ENCODE results near the gene PSMG4.
"Not testable (repeated sequence)": the region's sequence is repeated elsewhere in the genome, so short reads cannot be mapped to it uniquely, and the experiment has no call there.

The PSMG4 gene

DNA sequence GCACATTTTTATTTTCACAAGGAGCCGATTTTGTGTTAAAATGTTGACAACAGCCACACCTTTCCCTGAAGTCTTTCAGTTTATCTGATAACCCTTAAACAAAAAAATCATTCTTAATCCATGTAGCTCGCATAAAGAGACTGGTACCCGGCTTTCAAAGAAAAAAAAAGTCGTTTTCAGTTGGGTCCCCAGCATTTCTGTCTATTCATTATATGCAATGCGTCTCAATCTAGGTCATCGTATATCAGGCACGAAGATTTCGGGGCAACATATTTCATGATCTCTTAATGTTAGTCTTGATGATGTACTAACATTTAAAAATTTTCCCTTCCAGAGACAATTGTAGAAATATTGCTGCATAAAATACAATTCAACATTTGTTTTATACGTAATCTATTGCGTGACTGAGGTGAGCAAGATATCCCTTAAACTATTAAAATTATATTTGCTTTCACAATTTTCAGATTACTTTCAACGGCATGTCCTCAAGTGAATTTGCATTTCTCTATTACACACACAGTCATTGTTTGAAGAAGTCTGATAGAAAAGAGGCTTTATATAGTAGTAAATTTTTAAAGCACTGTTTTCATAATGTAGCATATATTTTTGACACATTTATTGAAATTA is 28.4 kb upstream of the PSMG4 start:
- DNase-seq (ENCODE audit: low read depth) = no peak

DNA sequence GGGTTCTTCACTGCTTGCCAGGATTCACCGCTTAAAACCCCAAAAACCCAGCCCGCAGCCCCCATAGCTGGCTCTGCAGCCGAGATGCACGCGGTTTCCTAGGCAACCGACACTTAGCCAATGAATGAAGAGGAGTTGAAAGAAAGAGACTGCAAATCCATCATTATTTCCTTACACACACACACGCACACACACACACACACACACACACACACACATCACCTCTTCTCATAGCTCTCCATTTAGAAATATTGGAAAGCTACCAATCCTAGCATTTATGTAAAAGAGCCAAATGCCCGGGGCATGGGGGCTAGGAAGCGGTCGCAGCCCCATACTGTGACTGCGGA is 27.9 kb upstream of the PSMG4 start:
- DNase-seq (ENCODE audit: low read depth) = no peak

DNA sequence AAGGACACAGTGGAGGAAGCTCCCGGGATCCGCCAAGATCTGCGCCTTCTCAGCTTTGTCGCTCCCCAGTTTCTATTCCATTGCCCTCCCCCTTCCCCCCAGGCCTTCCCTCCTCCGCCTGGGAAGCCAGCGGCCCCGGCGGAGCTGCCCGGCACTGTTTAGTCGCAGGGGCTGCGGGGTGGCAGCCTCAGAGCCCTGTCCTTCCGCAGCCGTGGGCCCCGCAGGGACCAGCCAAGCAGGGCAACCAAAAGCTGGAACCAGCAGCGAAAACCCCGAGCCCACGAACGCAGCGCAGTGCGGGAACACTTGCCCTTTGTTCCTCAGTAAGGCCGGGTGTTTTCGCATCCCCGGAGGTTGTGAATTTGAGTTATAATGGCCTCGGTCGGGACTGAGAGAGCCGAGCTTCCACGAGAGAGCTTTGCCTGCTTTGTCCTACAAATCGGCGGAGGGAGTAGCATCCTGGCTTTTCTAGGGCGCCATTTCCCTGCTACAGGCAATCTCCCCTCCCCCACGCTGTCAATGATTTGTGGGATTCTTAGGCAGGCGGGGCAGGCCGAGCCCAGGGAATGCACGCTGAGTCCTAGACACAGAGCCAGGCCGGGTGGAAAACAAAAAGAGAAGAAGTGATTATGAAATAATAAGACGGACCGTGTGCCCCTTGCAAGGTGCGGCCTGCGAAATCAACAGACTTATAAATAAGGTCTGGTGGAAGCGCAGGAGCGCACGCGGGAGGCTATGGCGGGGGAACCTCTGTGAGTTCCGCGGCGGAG is 27.3 kb upstream of the PSMG4 start:
- no peak for DNase-seq (ENCODE audit: low read depth)

DNA sequence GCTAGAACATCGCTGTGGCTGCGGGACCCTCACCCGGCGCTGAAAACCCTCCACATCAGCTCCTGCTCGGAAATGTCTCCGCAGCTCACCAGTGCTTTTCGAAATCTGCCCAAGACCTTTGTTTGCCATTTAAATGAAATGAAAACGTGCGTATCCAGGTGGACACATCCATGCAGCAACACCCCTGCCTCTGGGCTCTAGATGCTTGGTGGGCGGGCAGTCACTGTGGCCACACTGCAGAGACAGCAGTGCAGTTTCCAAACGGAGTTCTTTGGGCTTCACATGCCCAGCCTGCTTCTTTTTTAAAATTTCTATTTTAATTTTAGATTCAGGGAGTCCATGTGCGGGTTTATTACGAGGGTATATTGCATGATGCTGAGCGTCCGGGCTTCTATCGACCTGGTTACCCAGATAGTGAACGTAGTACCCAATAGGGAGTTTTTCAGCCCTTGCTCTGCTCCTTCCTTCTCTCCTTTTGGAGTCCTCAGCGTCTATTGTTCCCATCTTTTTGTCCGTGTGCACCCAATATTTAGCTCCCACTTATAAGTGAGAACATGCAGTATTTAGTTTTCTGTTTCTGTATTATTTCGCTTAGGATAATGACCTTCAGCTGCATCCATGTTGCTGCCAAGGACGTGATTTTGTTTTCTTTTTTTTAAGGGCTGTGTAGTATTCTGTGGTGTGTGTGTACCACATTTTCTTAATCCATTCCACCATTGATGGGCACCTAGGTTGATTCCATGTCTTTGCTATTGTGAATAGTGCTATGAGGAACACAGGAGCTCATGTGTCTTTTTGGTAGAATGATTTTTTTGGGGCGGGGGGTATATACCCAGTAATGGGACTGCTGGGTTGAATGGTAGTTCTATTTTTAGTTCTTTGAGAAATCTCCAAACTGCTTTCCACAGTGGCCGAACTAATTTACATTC is 26.5 kb upstream of the PSMG4 start:
- DNase-seq (ENCODE audit: low read depth) = no peak

DNA sequence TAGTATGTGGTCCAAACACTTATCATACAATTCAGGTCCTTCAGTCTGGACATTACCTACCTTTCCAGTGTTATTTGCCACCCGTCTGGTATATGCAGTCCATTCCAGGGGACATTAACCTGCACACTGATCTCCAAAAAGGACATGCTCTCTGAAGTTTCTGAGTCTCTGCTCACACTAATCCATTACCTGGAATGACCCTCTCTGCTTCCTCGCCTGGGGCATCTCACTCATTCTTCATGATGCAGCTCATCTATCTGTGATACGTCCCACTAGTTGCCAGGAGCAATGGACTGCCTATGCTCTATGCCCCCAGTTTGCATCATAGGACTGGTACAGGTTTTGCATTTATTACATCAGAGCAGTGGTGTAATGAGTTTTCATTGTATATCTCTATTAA is 25.4 kb upstream of the PSMG4 start:
- DNase-seq (ENCODE audit: low read depth) = no peak

DNA sequence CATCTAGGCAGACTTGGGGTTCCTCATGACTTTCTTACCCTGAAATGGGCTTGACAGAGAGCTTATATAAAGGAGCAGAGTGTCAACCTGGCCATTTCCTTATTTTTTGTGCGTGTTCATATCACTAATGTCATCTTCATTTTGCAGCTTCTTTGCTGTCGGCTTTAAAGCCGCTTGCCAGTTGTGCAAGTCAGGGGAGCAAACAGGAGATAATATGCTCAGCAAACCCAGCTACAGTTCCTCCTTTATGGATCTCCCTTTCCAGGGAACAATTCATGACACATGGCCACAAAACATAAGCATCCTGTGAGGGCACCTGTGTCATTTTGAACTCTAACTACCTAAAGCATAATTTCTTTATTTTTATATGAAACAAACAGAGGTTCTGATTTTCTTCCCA is 24.8 kb upstream of the PSMG4 start:
- no peak for DNase-seq (ENCODE audit: low read depth)

DNA sequence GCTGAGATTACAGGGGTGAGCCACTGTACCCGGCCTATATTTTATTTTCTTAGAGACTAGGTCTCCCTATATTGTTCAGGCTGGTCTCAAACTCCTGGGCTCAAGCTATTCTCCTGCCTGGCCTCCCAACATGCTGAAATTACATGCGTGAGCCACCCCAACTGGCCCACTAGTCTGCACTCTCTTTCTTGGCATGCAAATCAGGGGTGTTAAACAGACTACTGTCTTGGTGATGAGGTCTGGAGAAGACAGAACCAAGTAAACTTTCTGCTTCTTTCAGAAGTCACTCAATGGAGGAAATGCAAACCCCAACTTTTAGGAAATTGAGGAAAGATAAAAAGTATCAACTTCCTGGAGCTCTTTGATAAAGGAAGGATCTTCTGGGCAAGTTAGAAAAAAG is 23.3 kb upstream of the PSMG4 start:
- DNase-seq (ENCODE audit: low read depth) = no peak

DNA sequence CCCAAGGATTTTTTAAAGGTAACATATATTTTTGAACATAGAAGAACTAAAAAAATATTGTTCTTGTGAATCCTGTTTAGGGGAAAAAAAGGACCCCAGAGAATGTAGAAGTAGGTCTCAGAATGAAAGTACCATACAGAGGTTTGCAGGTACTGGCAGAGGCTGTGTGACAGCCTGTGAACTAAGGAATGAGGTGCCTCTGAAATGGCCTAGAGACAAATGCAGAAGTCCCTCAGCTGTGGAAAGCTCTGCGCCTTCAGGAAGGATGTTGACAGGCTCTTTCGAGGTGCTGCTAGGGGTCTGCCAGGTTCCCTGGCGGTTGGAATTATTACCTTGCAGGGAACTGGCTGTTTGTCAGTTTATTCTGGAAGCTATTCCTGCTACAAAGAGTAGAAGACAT is 22.7 kb upstream of the PSMG4 start:
- no peak for DNase-seq (ENCODE audit: low read depth)

DNA sequence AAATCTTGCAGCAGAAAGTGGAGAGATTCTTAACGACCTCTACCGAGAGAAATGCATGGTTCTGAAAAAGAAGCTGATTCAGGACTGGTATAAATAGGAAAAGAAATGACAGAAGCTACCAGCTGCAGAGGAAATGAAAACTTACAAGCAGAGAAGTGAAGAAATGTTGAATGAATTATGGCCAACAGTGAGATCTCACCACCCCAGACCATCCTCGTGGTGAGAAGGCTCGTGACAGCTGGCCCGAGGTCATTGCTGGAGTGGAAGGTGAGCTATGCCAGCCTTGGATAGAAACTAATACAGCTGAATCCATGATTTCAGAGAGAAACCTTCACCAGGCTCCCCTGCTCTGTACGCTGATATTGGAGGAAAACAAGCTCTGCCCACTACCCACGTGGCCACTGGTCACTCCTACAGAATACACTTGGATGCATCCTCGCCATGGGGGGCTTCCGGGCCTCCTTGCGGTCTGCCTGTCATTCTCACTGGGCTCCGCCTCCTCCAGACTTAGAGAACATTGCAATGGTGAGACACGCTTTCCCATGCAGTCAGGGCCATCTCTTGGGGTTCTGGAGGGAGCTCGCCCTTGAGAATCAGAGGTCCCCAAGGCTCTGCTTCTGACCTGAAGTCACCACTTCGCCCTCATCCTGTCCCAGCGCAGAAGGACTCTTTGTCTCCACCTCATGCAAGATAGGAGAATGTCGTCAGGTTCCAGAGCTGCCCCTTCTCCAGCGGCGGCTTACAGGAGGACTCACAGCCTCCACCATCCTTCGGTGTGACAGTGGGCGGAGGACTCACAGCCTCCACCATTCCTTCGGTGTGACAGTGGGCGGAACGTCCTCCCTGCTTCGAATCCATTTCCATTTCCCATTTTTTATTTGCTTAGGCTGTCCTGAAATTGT is 20.7 kb upstream of the PSMG4 start:
- no peak for DNase-seq (ENCODE audit: low read depth)

DNA sequence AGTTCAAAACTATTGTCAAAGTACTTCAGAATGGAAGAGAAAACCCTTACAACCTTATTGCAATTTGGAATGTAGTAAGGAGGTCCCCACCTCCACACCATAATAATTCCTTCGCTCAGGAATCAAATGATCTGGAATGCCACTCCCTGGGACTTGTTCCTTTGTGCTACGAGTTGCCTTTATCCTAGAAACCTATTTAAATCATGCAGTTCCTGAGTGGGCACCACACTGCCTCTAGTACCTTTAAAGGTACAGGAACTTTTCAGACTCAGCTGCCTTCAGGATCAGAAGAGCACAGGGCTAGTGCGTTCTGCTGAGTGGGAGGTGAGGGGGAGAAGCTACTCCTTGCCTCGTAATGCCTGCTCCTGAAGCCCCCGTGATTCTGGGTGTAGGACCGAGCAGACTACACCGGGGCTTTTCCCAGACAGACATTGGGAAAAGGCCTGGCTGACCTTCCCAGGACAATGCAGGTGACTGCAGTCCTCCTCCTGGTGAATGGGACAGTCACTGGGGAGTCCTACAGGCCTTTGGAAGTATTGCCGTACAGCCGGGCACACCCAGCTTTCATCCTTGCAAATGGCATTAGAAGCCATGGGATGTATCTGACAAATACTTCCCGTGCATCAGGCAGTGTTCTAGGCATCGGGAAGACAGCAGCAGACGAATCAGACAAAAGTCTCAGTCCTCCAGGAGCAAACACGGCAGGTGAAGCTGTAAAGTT is 19.5 kb upstream of the PSMG4 start:
- DNase-seq (ENCODE audit: low read depth) = no peak

DNA sequence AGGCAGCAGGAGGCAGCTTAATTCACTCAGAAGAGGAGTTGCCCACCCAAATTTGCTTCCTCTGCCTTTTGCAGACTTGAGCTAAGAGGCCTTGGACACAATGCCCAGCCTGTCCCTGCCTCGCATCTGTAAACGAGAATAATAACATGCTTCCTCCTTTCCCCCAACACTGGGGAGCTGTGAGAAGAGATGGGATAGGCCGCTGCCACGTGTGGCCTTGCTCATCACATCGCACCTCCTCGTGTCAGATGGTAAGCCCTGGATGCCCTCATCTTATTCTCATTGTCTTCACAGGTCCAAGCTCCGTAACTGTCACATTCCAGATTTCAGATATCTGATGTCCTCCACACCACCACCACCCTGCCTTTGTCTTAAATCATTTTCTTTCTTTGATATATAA is 18.2 kb upstream of the PSMG4 start:
- DNase-seq (ENCODE audit: low read depth) = no peak

DNA sequence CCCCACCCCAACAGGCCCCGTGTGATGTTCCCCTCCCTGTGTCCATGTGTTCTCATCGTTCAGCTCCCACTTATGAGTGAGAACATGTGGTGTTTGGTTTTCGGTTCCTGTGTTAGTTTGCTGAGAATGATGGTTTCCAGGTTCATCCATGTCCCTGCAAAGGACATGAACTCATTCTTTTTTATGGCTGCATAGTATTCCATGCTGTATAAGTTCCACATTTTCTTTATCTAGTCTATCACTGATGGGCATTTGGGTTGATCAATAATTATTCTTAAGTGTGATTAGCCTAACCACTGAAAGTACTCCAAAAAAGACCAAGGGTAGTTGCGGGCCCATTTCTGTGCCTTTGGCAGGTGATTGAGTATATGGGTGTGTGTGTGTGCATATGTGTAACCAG is 17.0 kb upstream of the PSMG4 start:
- not testable (repeated sequence) for DNase-seq (ENCODE audit: low read depth)

DNA sequence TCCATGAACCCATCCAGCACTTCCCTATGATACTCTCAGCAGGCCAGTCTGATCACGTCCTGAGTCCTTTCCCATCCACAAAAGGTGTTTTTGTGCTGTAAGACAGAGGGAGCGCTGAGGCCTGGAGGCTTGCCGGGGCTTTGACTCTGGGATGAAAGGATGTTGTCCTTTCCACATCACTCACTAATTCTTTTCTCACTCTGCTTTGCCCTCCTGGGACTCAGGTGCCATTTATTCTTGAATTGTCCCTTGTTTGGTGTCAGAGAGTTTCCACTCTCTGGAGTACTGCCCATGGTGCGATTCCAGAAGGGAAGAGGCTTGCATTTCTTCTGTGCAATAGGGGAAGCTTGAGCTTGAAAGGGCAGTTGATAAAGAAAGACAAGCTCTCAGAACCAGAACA is 16.0 kb upstream of the PSMG4 start:
- no peak for DNase-seq (ENCODE audit: low read depth)

DNA sequence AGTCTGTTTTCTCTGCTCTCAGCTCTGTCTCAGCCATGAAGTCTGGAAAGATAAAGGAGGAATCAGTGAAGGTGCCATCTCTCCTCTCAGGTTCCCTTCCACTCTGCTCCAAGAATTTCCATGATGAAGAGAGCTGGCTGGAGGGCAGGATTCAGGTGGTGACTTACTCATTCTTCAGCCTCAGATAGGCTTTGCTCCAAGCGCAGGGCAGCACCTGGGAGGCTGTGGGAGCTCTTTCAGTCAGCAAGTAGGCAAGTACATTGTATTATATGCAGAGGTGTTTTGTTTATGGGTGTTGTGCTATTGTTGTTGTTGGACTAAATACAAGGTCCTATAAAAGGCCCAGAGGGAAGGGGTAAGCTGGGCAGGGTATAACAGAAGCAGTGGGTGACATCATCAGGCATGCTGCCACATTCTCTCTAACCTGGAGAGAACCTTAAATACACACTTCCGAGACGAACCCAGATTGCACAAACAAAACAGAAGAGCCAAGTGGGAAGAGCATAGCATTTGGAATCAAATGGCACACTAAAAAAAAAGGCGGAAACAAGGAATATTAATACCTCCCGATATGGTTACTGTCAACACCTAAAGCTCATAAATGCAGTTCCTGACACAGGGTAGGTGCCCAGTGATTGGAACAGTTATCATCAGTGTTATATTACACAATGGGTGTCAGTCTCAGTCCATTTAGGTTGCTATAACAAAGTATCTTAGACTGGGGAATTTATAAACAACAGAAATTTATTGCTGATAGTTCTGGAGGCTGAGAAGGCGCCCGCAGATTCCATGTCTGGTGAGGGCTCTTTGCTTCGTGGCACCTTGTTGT is 14.5 kb upstream of the PSMG4 start:
- DNase-seq (ENCODE audit: low read depth) = no peak

DNA sequence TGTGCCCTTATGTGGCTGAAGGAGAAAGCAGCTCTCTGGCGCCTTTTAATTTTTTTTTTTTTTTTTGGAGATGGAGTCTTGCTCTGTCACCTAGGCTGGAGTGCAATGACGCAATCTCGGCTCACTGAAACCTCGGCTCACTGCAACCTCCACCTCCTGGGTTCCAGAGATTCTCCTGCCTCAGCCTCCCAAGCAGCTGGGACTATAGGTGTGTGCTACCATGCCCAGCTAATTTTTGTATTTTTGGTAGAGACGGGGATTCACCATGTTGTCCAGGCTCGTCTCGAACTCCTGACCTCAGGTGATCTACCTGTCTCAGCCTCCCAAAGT is 13.9 kb upstream of the PSMG4 start:
- not testable (repeated sequence) for DNase-seq (ENCODE audit: low read depth)

DNA sequence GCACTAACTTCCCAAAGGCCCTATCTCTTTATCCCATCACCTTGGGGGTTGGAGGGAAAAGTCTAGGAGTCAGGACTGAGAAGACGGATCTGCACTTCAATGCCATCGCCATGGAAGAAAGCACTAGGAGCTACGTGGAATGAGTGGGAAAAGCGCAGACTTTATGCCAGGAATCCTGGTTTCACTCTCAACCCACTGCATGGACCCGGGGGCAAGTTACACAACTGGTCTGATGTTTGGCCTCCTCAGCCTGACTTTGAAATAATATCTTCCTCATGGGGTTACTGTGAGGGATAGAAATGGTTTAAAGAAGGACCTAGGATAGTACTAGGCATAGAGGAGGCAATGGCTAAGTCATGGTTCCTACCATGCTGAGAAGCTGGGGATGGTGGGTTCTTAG is 13.5 kb upstream of the PSMG4 start:
- DNase-seq (ENCODE audit: low read depth) = no peak

DNA sequence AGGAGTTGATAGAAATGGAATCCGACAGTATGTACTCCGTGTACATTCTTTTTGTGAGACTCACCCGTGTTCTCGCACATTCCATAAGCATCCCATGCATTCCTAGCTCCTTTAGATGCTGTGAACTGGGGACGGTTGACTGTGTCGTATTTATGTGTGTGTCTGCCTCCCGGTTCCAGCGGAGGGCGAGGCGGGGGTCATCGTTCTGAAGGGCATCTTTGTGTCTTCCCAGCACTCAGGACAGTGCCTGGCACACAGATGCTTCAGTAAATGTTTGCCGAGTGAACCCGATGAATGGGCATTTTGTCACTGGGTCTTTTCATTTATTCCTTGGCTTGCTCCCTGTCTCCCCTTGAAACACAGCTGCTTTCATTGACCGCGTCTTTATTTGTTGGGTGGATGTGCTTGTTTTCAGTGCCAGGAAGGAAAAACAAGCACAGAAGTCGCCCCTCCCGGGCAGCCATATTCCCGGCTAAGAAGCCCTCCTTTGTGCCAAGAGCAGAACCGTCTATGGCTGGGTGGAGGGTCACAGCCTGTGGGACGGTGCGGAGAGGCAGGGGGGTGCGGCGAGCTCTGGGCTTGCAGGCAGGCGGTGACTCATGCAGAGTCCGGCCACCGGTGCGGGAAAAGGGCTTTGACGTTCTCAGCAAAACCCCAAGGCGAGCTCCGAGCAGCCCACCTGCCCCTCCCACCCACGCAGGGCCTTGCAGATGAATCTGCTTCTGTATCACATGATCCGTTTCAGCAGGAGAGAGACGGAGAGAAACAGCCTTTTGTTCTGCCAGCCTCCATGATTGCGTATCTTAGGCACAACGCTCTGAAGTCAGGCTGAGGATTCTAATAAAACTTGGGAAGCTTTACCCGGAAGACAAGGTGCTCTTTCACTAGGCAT is 11.2 kb upstream of the PSMG4 start:
- DNase-seq (ENCODE audit: low read depth) = no peak

DNA sequence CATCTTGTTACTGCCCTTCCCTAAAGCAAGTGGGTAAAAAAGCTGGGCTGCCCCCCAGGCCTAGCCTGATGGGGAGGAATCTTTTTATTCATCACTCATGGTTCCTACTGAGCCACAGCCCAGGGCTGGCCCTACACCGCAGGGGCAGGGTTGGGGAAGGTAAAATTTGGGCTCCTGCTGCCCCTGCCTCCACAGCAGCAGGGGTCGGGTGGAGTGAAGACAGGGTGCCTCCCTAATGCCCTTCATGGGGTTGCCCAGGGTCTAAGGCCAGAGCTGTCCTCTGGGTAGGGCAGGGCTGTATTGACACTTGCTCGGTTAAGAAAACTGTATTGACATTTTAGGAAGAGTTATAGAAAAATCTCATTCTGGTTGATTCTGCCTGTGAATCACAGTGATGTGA is 8.9 kb upstream of the PSMG4 start:
- DNase-seq (ENCODE audit: low read depth) = no peak

DNA sequence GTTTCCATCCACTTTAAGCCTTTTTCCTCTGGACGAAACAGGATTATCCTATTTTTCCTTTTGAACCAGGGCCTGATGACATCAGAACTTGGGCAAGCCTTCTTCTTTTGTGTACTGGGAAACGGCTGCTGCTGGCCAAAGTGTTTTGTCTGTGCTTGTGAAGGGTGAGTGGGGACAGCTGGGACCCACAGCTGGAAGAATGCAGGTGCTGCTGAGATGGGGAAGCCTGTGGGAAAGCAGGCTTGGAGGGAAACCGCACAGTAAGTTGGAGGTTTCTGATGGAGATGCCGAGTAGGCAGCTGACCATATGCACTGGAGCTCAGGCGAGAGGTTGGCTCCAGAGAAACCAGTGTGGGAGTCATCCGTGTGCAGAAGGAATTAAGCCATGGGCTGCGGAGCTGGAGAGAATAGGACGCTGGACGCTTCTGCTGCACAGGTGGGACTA is 8.5 kb upstream of the PSMG4 start:
- no peak for DNase-seq (ENCODE audit: low read depth)

Measured in activated T-helper 9 cell treated with anti-CD3 and anti-CD28 coated beads, Interleukin-2, amount 50 U/mL, for 16 hours (primary cell).